NOMO-1 treated with DMSO at 0.1 percent for 48 hours (cell line): Measurements from ENCODE around the gene SLC25A13.
"Not testable (repeated sequence)": the region's sequence is repeated elsewhere in the genome, so short reads cannot be mapped to it uniquely, and the experiment has no call there.

Experiments used
- DNase-seq: peaks from one replicate; lab custom pipeline; 2025; ENCODE audit not compliant: unreplicated experiment; lab: John Stamatoyannopoulos, UW

Gene SLC25A13

GRCh38 chr7:96300502-96300901 is 21.4 kb downstream of the SLC25A13 start:
- DNase-seq = no peak

GRCh38 chr7:96299496-96299895 is 22.4 kb downstream of the SLC25A13 start:
- DNase-seq = no peak

DNA sequence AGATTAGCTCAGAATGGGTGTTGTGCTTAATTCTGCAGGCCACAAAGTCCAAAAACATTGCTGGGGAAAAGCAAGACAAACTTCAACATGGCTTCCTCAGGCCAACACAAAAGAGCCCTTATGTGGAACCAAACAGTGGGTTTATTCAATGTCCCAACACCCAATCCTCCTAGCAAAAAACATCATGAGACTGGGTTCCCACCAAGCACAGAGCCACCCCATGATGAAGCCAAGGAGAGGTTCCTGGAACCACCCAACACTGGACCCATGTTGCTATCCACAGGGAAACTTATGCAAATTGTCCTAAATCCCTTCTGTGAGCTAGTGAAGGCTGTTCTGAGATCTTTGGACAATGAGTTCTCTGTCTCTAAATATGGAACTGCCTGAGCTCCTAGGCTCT is 24.0 kb downstream of the SLC25A13 start:
- DNase-seq = no peak

DNA sequence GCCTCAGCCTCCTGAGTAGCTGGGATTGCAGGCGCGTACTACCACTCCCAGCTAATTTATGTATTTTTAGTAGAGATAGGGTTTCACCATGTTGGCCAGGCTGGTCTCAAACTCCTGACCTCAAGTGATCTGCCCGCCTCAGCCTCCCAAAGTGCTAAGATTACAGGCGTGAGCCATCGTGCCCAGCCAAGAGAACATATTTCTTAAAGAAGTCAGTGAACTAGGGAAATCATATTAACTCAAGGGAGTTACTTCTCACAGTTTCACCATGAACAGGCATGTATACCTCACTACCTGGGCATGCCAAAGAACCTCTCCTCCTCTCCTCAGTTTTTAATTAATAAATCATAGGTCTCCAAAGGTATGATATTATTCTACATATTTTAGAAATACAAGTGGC is 24.5 kb downstream of the SLC25A13 start:
- not testable (repeated sequence) for DNase-seq

- DNase-seq = not testable (repeated sequence)
These were observed 28.0 kb downstream of the SLC25A13 start for GRCh38 chr7:96293911-96294310.

DNA sequence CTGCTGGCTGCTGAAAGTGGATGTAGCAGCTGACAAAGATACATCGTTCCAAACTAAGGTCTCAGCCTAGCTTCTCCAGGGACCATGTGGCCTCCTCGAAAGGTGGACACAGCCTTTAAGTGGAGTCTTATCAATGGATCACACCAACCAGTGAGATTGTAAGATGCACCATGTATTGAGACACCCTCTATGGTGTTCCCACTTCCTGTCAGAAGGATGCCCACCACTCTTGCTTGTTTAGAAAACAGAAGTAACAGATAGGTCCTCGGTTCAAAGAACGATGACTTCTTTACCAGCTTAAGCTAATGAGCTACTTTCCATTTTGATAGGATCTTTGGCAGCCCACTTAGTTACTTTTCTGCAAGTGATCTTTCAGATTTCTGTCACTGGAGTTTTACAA is 34.3 kb downstream of the SLC25A13 start:
- no peak for DNase-seq

DNA sequence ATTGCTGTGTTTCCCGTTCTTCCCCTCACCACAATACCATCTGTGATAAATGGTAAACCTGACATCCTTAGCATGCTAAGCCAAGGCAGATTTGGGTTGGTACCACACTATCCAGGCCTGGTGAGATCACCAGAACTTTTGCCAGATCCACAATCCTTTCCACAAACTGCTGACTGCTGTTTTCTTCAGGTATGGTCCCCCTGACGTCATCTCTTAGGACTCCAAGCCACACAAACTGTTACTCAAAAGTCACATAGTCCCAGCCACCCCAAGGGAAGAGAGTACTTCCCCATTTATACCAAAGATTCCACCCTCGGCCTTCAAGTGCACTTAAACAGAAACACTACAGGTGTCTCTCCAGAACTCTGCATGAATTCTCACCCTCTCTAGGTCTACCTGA is 34.8 kb downstream of the SLC25A13 start:
- DNase-seq = peak; percentile 26

- peak; percentile 14 for DNase-seq
These were observed 36.3 kb downstream of the SLC25A13 start for GRCh38 chr7:96285579-96285978.

- DNase-seq = no peak
These were observed 37.1 kb downstream of the SLC25A13 start for GRCh38 chr7:96284835-96285234.

GRCh38 chr7:96284240-96284639 is 37.7 kb downstream of the SLC25A13 start:
- no peak for DNase-seq

DNA sequence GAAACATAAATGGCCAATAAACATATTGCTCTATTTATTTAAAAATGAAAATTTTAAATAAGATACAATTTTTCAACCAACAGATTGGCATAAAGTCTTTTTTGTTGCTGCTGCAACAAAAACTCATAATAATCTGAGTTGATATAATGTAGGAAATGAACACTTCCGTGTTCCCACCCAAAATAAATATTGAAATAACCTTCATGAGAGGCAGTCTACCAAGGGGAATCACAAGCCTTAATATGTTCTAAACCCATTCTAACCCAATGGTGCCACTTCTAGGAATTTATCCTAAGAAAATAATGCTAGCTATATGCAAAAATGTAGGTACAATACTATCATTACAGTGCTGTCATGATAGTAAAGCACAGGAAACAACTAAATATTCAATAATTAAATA is 39.1 kb downstream of the SLC25A13 start:
- no peak for DNase-seq

GRCh38 chr7:96277921-96278320 is 44.0 kb downstream of the SLC25A13 start:
- DNase-seq = no peak

GRCh38 chr7:96276019-96276418 is 45.9 kb downstream of the SLC25A13 start:
- no peak for DNase-seq

DNA sequence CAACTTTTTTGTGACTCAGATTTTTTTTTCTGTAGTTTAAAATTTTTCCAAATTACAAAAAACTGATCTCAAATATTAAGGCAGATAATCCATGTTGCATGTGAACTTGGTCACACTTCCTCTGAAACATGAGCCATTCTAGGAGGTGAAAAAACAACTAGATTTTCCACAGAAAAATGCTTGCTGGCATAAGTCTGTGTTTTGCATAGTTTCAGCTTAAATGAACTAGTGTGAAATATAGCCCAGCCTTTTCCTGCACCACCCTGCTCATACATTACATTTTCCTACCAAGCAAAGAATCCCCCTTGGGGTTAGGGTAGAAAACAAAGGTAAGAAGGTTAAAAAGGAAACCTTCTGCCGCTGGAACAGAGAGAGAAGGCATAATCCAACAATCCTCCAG is 48.2 kb downstream of the SLC25A13 start:
- no peak for DNase-seq

DNA sequence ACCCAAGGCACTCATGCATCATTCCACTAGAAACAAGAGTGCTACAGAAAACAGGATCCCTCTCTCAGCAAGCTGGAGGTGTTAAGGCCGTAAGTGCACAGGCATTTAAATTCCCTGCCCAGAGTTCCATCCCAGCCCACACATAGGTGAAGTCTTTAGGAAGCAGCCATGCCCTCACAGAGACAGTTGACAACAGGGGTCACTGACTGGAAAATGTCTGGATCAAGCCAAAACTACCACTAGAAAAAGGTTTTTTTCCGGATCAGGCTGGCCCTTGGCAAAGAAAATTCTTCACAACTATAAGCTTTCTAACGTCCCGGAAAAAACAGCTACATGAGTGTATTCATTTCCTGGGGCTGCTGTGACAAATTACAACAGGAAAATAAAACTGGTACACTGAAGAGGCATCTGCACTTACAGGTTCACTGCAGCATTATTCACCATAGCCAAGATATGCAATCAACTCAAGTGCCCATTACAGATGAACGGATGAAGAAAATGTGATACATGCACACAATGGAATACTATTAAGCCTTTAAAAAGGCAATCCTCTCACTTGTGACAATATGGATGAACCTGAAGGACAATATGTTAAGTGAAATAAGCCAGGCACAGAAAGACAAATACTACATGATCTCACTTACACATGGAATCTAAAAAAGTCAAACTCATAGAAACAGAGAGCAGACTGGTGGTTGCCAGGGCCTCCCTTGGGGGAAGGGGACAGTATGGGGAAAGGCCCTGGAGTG is 52.5 kb downstream of the SLC25A13 start:
- DNase-seq = no peak

GRCh38 chr7:96266580-96266979 is 55.3 kb downstream of the SLC25A13 start:
- no peak for DNase-seq

DNA sequence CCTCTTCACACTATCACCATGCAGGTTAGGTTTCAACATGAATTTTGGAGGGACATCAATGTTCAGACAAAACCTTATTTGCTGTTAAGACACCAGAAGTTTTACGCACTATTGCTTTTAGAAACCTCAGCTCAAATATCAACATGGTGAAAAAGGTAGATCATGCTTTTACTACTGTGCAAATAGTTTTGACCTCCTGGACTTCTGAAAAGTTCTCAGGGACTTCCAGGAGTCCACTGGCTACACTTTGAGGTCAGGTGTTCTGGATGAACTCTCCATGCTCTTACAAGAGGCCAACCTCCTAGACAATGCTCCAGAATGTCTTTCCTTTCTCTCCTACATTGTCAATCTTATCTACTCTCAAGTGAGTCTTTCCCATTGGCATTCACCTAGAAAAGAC is 55.9 kb downstream of the SLC25A13 start:
- DNase-seq = no peak

DNA sequence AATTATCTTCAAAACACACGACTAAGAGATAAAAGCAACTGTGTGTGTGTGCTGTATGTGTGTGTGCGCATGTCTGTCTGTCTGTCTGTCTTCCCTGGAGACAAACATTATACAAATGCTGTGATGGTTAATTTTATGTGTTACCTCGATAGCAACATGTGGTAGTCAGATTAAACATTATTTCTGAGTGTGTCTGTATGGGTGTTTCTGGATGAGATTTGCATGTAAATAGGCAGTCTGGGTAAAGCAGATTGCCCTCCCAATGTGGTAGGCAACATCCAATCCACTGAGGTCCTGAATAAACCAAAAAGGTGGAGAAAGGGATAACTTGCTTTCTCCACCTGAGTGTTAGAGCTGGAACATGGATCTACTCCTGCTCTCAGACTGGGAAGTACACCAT is 67.9 kb downstream of the SLC25A13 start:
- DNase-seq = no peak

DNA sequence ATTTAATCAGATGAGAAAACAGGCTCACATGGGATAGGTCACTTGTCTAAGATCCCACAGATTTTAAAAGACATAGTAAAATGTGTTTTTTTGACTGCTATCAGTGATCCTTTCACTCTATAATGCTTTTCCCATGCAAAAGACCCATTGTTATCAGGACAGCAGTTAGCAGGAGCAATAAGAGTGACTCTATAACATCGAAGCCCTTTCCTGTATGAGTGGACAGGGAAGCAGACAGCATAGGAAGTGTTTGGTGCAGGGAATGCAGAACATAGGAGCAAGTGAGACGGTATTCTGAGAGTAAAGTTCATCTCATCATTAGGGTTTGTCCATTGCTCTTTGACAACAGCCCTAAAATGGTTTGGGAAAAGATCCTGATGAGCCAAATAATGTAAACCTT is 68.5 kb downstream of the SLC25A13 start:
- no peak for DNase-seq

GRCh38 chr7:96250776-96251361 is 71.0 kb downstream of the SLC25A13 start:
- peak; percentile 93 for DNase-seq

DNA sequence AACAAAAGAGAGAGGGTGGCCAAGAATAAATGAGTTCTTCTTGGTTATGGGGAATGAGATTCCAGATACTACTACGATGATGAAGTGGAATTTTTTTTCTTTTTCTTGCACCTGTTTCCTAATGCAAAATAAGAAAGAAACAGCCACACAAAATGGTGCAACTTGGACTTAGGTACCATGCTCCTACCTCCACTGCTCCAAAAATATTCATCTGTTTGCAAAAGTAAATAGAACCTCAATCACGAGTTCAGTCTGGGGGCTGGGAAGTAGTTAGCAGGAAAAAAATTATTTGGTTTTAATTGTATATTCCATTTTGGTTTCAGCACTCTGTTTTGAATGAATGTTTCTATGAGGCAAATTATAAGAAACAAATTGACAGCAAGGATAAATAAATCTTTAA is 73.5 kb downstream of the SLC25A13 start:
- DNase-seq = no peak

DNA sequence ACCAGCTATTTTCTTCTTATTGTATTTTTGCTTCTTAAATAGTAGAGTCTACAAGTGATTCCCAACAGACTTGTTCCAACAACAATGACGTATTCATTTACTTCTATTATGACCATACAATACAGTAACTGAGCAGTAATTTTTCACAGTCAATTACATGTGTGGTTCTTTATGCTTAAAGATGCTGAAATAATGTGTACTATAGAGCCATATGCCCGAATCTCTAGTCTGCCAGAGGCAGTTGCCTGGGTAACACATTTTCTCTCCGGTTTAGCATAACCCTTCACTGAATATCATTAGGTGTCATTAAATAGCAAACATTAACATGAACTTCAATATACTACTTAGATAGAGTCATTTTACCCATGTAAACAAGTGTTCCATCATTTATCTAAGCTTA is 75.0 kb downstream of the SLC25A13 start:
- DNase-seq = no peak

GRCh38 chr7:96244992-96245292 is 77.0 kb downstream of the SLC25A13 start:
- DNase-seq = no peak
